Measurements from ENCODE around the gene AURKAIP1.

Gene AURKAIP1

DNA sequence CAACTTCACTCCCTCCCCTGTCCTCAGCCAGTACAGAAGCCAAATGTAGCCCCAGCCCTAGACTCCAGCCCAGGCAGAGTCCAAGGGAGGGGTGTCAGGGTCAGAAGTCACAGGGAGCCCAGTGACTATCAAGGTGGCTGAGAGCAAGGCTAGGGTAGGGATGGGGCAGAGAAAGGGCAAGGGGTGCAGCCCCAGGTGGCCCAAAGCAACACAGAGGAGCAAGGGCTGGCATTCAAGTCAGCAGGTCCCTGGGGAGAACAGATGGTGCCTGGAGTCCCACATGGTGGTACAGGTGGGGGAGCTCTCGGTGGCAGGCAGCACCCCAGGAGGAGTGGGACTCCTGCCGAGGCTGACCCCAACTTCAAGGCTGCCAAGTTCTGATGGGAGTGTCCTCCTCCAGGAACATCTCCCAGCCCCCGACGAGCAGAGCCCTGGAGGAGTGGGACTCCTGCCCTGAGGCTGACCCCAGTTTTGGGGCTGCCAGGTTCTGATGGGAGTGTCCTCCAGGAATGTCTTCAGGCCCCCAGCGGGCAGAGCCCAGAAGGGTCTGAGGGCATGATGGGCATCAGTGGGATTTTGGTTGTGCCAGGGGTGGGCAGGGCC is 22.1 kb downstream of the AURKAIP1 start:
- TF ChIP-seq, protein P1, sequence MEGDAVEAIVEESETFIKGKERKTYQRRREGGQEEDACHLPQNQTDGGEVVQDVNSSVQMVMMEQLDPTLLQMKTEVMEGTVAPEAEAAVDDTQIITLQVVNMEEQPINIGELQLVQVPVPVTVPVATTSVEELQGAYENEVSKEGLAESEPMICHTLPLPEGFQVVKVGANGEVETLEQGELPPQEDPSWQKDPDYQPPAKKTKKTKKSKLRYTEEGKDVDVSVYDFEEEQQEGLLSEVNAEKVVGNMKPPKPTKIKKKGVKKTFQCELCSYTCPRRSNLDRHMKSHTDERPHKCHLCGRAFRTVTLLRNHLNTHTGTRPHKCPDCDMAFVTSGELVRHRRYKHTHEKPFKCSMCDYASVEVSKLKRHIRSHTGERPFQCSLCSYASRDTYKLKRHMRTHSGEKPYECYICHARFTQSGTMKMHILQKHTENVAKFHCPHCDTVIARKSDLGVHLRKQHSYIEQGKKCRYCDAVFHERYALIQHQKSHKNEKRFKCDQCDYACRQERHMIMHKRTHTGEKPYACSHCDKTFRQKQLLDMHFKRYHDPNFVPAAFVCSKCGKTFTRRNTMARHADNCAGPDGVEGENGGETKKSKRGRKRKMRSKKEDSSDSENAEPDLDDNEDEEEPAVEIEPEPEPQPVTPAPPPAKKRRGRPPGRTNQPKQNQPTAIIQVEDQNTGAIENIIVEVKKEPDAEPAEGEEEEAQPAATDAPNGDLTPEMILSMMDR (conservative IDR thresholded peaks at IDR 0.05; ENCODE audit: low read depth, low read length) = no peak
- H3K4me3 ChIP-seq (ENCODE audit: low read depth, low read length) = no peak overlapping the region
- DNase-seq (ENCODE audit: low read depth) = no peak

GRCh38 chr1:1351511-1352427 is 23.2 kb downstream of the AURKAIP1 start:
- H3K4me3 ChIP-seq (ENCODE audit: low read depth, low read length) = no peak overlapping the region
- no peak for DNase-seq (ENCODE audit: low read depth)
- TF ChIP-seq, protein P1 (conservative IDR thresholded peaks at IDR 0.05; ENCODE audit: low read depth, low read length) = no peak

DNA sequence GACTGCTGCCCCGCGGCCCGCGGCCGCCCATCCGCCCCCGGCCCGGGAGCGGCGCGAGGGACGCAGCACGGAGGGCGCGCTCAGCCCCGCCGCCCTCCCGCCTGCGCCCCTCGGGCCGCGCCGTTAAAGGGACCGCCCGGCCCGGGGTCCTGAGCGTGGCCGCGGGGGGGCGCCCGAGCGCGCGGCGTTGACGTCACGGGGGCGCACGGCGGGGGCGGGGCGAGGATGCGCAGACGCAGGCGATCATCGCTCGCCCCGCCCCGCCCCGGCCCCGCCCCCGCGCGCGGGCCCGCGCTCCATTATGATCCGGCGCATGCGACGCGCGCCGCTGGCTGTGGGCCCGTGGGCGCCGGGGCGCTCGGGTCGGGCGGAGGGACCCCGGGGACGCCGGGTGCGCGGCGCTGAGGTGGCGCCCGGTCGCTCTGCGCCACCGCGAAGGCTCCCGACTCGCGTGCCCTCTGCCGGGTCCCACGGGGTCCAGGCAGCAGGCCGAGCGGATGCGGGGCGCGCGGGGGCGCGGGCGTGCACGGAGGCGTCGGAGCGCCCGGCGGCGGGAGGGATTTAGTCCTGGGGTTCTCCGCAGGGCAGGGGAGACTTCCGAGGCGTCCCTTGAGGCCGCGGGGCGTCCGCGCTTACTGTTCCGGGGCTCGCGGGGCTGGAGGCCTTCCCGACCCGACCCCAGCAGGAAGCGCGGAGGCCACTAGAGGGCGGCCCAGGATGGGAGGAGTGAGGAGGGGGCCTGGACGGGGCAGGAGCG is 25.6 kb downstream of the AURKAIP1 start, which contains the start of gene DVL1:
Gene DVL1 (minus strand): TSS at position 163 of the 757 bp plus-strand sequence. CDS start 353 bp downstream, outside the sequence.
- peak within 1 kb of the TSS; percentile 70 for H3K4me3 ChIP-seq (ENCODE audit: low read depth, low read length)
- DNase-seq (ENCODE audit: low read depth) = peak; percentile 56
- TF ChIP-seq, protein P1 (conservative IDR thresholded peaks at IDR 0.05; ENCODE audit: low read depth, low read length) = peak; percentile 54

- DNase-seq (ENCODE audit: low read depth) = peak; percentile 72
- TF ChIP-seq, protein P1 (conservative IDR thresholded peaks at IDR 0.05; ENCODE audit: low read depth, low read length) = no peak
Observed at GRCh38 chr1:1348420-1349255, 26.4 kb downstream of the AURKAIP1 start.

DNA sequence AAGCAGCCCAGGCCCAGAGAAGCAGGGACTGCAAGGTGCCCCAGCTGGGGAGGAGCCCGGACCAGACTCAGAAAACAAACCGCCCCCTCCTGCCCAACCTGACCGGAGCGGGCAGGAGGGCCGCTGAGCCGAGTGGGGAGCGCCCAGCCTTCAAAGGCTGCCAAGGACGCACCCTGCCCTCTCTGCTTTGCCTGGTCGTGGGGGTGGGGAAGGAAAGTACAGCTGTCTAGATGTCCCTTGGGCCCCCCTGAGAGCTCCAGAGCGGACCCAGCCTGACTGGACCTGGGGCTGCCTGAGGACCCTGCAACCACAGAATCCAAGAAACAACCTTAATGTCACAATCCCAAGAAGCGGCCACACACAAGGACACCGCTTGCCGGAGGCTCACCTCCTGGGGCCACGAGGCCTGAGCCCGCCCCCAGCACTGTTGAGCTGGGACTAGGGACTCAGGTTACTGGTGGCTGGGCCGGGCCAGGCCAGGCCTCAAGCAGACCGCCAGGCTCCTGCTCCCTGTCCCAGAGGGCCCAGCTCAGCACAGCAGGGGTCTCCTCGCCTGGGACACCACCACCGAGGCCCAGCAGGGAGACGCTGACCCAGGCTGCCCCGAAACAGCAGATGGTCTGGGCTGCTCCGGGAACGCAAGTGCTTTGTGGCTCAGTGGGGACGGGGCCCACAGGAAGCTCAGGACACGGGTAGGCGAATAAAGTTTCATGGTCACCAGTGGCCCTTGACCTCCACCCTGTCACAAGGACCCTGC is 27.2 kb downstream of the AURKAIP1 start:
- TF ChIP-seq, protein P1 (conservative IDR thresholded peaks at IDR 0.05; ENCODE audit: low read depth, low read length) = no peak
- peak; percentile 54 for DNase-seq (ENCODE audit: low read depth)
- H3K4me3 ChIP-seq (ENCODE audit: low read depth, low read length) = peak overlapping the region; percentile 70

More at GRCh38 chr1:1348420-1349255, 26.4 kb downstream of the AURKAIP1 start:
- H3K4me3 ChIP-seq (ENCODE audit: low read depth, low read length) = peak overlapping the region; percentile 70
